HG03521 (cell line): ENCODE results near the gene PTPA.

ENCODE experiments used
- ATAC-seq: cut with Tn5 transposase; IDR thresholded peaks from one replicate; pipeline ENCODE4 v1.9.1; 2021; ENCODE audit warnings: mild to moderate bottlenecking, moderate library complexity; ENCODE audit not compliant: unreplicated experiment

PTPA gene

DNA sequence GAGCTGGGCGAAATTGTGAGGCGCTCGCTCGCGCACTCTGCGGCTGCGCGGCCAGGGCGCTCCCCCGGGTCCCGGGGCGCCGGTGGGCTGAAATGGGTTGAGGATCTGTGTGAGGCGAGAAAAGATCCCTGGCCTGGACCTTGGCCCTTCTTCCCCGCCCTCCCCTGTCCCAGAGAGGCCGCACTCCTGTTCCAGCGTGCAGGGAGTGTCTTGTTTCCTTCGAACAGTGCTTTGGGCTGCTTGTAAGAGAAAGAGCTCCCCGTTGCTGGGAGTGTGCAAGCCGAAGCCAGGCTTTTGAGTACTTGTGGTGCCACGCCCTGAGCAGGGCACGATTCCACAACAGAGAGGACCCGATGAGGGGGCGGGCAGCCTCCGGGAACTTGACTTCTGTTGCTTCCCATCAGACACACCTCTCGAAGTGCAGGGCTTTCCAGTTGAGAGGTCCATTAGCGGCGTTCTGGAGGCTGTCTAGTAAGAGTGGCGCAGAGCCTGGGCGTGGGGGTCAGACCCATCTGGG is 29.8 kb upstream of the PTPA start:
- ATAC-seq: no peak

DNA sequence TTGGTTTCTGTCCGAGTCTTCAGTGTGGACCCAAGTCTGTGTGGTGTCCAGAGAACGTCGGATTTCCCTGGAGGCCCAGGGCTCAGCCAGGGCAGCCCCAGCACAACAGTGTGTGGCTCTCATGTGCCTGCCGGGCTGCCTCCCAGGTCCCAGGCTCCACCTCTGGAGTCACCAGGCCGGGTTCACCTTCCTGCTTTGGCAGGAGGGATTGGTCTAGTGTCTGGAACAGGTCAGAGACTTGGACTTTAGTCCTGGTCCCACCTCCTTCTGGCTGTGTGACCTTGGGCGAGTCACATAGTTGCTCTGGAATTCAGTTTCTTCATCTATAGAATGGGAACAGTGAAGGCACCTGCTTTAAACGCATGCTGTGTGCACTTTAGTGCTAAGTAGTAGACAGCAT is 27.1 kb upstream of the PTPA start:
- no peak for ATAC-seq

DNA sequence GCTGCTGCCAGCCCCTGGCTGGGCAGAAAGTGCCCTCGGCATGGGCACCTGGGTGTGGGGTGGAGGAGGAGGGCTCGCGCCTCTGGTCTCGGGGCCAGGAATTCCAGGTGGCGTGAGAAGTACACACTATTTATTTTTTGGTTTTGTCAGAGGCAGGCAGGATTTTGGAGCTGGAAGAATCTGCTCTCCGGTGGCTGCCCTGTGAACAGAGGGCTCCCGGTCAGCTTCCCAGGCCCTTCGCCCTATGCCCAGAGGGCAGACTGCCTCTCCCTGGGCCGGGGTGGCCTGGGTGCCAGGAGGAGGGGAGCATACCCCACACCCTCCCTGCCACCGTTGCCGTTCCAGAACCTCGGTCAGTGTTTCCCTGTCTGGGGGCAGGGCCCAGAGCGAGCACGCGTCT is 22.0 kb upstream of the PTPA start:
- no peak for ATAC-seq

DNA sequence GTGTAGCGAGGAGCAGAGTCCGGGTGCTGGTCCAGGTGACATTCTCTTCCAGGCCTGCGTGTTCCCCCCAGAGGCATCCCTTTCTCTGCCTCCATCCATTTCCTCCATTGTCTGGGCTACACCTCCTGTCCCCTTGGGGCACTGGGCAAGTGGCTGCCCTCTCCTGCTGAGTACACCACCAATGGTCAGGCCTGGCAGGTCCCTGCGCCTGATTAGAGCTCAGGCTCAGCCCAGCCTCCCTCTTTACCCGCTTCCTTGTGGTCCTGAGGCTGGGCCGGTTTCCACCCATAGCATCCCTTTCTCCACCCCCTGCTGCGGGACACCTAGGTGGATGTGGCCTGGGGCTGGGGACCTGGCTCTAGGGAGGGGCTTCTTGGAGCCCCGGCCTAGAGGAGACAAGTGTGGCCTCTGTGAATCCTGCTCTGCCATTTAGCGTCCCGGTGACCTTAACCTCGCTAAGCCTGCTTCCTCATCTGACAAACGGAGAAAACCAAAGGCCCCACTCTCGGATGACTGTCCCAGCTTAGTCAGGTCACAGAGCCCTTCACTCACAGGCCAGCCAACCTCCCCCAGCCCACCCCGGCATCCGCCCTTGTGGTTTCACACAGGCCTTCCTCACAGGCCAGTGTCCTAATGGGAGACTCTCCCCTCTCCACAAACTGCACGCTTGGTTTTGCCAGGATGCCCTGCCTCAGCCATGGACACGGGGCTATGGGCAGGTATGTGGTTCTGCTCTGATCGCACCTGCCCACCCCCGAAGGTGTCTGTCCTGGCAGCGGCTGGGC is 17.4 kb upstream of the PTPA start:
- ATAC-seq: no peak

DNA sequence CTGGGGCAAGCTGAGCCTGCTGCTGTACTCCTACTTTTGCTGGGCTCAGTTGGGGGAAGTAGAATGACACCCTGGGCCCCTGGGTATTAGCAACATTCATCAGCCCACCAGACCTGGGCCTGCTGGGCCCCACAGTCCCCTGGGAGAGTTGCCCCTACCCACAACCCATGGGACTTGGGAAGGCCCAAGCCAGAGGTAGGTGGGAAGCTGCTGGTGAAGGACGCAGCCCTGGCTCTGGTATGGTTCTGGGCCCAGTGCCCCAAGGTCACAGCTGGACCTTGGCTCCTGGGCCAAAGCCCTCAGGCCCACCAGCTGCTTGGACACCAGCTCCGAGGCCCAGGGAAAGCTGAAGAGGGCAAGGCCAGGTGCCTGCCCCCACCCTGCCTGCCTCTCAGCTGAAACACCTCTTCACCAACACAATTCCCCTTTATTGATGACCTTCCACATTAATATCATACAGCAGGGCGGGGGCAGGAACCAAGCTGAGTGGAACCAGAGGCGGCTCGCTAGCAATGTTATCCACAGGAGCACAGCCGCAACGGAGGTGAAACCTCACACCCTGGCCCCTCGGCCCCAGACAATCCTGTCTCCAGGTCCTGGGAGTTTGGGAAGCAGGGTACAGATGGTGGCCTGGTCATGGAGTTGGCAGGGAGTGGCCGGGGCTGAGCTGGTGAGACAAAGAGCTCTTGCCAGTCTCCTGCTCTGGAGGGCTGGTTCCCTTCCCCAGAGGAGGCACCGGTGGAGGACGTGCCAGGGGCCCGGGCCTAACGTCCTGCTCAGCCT is 16.6 kb upstream of the PTPA start:
- ATAC-seq: no peak

DNA sequence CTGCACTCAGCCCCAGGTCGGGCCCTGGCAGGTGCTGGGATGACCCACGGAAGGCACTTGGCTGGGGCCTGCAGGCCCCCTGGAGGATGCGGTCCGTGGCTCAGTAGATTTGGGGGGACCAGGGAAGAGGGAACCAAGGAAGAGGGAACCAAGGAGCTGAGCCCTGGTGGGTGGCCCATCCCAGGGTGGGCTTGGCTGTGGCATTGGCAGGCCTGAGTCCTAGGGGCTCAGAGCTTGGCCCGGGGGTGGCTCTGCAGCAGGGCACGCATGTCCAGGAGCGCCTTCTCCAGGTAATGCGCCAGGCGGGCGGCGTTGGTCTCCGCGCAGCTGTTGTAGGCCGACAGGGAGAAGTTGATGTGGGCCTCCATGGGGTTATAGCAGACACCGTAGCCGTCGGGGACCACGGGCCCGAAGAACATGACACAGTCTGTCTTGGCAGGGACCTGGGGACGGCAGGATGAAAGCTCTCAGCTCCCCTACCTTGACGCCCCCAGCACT is 16.0 kb upstream of the PTPA start:
- no peak for ATAC-seq

DNA sequence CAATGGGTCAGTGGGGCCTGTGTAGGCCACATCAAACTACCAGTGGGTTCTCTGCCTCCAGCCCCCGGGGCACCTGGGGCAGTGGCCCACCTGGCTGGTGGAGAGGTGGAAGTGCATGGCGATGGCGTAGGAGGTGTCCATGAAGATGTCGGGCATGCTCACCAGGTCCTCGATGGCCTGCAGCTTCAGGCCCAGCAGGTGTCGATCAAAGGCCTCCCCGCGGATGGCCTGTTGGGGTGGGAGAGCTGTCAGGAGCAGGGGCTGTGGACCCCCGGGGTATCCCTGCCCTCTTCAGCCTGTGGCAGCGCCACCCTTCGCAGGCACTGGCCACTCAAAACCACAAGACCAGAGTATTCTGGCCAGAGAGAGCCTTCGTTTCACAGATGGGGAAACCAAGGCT is 15.3 kb upstream of the PTPA start:
- no peak for ATAC-seq

DNA sequence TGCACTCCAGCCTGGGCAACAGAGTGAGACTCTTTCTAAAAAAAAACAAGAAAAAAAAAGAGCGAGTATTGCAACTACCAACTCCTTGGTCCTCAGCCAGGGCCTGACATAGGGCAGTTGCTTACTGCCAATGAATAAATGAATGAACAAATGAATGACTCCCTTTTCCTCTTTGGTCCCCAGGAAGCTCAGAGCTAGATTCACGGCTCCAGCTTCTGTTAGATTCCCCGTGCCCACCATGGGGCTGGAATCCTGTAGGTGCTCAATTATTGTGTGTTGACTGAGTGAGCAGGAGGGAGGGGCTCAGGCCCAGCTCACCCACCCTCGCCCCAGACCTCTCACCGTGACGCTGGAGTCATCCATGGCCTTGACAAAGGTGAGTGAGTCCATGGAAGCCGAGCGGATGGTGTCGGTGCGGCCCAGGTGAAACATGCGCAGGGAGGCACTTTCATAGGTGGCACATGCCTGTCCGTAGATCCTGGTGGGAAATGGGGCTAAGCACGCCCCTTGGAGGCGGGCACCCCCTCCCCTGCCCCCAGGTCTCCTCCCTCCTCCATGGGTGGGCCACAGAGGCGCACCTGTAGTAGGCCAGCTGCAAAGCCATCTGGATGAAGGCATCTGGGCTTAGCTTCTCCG is 13.4 kb upstream of the PTPA start:
- ATAC-seq: no peak

DNA sequence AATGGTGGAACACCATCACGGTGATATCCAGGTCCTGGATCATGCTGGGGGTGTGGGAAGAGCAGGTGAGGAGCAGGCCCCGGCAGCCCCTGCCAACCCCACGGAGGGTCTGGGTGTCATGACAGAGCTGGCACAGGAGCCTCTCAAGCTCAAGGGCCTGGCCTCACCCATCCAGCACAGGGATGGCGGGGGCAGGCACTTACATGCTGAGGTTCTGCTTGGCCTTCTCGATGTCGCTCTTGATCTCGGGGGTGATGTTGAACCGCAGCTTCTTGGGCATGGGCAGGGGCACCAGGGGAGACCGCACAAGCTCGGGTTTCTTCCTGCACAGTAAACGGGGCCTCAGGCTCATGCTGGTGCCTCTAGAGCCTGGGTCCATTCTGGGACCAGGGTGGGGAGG is 12.9 kb upstream of the PTPA start:
- ATAC-seq: no peak

DNA sequence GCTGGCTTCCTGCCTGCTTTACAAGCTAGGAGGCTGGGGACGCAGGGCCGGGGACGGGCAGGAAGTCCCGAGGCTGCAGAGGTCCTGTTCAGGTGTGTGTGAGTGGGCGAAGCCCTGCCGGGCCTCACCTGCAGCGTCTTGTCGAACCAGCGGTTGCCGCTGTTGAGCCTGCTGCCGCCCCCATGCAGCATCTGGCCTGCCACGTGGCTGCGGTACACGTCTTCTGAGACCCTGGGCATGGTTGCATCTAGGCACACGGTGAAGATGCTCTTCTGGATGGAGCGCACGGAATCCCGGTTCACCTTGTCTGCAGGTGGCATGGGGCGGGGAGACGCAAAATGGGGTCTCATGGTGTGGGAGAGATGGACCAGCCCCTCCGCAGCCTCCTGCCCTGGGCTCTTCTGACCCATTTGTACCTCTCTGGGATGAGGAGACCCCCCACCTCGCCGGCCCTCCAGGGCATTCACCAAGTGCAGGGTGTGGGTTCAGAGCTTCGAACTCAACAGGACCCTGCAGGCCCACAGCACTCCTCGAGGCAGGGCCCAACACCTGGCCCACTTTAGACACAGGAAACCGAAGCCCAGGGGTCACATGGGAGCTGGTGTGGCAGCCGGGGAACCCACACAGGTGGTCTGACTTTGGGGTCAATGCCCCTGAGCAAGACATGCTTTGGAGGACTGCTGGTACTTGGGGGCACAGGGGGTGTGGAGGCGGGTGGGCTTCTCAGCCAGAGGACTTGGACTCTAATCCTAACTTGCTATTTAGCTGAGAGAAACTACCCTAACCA is 10.6 kb upstream of the PTPA start:
- ATAC-seq: no peak

DNA sequence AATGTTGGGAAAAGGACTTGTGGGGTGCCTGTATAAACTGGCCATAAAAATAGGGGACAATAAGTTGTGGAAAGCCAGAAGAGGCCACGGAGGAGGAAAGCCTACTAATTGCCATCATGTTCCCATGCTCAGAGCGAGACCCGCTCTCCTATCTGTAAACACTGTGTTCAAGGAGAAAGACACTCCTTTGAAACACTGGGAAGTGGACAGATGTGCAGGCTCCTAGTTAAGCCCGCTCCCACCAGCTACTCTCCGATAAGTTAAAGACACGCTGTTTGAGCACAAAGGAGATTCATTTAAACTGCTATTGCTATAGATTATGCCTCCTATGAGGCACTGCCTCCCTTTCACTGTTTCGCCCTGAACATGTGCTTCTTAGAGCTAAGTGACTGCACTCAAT is 9.9 kb upstream of the PTPA start:
- no peak for ATAC-seq

DNA sequence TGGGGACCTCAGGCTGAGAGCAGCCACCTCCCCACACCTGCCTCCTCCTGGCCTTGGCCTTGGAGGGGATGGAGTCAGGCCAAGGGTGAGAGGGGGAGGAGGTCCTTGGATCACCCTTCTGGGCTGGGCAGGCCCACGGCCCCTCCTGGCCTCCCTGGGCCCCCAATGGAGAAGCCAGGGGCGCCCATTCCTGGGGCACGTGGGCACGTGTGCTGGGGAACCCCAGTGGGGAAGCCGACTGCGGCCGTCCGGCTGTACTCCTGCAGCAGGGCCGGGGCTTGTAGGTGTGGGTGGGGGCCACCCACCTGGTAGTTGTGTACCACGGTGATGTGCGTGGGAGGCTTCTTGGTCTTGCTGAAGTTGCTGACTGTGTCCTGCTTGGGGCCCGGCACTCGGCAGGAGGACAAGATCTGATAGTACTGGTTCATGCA is 9.1 kb upstream of the PTPA start:
- no peak for ATAC-seq

DNA sequence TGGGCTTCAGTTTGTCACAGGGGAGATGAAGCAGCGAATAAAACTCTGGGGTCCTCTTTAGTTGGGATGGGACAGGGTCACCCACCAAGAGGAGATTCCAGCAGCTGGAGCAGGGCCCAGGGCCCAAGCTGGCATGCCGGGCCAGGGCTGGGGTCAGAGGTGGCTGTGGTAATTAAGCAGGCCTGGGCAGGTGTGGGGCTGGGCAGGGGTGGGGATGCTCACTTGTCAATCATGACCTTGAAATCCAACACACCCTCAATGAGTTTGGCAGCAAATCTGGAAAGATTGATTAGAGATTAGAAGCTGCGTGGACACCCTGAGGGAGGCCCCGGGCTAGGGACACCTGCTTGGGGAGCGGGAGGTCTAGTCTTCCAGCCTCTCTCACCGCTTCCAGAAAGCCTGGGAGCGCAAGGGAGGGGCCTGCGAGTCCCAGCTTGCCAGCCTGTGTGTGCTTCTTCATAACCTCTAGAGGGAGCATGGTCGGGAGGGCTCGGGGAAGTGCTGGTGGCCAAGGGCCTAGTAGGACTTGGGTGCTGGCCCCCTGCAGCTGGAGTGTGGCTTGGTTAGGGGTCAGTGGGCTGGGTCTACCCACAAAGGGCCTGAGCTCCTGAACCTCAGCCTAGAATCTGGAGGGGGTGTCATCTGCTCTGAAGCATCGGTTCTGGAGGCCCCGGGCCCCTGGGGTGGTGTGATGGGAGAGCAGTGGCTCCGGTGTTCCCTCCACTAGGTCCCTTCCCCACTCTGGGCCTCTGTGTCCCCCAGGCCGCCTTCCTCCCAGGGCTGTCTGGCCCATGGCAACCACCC is 8.2 kb upstream of the PTPA start:
- ATAC-seq: no peak

DNA sequence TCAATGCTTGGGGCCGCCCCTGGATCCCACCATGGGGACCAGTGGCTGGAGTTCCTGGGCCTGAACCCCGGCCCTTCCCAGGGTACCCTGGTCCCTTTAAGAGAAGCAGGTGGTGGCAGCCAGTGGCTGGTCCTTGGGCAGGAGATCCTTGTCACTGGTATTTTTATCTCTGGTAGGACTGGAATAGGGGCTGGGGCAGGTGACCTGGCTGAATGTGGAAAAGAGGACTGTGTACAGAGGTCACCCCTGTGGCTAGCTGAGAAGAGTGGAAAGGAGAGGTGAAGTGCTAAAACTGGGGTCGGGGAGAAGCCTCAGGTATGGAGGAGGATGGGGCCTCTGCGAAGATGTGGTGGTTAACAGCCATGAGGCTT is 7.6 kb upstream of the PTPA start:
- no peak for ATAC-seq

DNA sequence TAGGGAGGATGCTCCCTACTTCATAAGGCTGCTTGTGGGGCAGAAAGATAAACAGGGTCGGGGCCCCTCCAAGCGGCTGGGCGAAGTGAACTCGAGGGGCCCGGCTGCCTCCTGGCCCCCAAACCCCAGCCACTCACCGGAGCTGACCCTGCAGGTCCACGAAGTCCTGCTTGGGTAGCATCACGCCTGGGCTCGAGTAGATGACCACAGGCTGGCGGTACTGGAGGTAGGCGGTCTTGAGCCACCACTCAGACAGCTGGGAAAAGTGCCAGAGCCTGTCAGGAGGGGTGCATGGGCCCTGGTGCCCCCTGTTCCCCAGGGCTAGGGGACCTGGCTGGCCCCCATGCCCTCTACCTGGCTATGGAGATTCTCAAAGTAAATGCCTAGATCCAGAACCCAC is 7.2 kb upstream of the PTPA start:
- ATAC-seq: no peak

DNA sequence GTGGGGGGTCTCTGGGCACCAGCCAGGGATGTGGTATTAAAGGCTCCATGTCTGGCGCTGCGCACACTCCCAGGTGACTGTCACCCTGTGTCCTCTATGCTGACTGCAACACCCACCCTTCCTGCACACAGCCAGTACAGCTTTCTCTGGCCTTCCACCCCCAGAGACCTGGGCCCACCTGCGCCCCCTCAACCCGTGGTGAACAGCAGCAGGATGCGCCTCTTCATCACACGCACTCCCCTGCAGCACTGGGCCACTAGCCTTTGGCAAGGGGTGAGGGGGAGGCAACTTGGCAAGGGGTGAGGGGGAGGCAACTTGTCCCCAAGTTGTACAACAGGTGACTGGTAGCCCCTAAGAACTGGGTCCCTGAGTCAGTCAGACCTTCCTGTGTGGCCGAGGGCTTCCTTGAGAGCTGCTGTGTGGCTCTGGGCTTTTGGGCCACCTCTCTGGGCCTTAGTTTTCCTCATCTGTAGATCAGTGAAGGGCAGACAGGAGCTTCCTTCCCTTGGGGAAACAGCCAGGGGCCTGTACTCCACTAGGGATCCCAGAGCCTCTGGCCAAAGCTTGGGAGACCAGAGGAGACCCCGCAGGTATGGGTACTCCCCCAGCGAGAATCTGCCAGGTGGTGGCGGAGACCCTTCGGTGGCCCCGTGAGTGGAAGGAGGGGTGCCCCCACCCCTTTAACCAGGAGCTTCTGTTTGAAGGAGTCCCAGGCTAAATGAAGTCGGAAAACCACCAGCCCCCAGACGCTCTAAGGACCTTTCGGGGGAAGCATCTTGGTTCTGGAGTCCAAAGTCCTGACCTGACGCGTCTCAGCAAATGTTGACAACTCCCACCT is 5.1 kb upstream of the PTPA start:
- no peak for ATAC-seq

DNA sequence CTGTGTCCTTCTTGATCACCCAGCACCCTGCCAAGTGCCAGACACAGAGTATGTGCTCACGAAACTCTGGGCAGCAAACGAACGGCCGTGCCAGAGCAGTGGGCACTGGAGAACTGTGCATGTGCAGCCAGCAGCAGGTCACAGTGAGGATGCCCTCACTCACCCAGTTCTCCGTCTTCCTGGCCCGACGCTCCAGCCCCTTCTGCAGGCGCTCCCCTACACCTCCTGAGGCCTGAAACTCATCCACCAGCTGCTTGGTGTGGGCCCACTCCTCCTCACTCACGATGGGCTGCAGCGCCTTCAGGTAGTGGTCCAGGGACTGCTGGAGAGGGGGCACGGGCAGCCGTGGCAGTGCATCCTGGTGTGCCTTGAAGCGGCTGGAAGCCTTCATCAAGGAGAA is 3.6 kb upstream of the PTPA start:
- no peak for ATAC-seq

DNA sequence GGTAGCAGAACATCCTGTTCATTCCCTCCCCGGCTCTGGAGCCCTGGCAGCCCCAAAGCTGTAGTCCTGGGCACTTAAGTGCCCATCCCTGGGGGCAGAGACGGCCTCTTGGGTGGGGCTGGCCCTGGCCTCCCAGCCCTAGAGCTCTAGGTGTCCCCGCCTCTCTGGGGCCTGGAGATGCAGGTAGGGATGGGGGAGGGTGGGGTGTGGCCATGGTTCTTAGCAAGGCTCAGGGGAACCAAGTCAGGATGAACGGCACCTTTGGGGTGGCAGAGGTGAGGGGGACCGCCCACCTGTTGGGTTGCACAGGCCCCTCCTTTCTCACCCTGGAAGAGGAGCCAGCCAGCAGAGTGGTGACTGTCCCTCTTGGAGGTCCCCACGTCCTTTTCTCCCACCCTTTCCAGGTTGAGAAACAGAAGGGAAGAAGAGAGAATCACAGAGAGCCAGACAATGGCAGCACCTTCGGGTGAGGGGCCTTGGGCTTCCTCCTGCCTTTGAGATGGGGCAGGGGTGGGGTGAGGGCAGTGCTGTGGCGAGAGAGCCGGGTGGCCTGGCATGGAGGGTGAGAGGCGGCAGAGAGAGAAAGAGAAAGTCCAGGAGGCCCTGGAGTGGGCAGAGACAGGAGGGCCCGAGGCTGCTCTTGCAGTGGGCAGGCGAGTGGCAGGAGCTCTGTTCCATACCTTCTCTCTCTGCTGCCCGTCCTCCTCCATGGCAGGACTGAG is 3.0 kb upstream of the PTPA start:
- ATAC-seq: no peak
